H1 (cell line): Measurements from ENCODE around the gene PLEKHM1. TPM values are rescaled to one million over a fixed set of nuclear protein-coding genes. Genes with fewer than 3 reads are reported as not detected.

ENCODE experiments used
- JUN ChIP-seq: IDR thresholded peaks from 2 replicates; pipeline ENCODE4 v1.6.1; 2011; ENCODE audit warnings: low read depth, mild to moderate bottlenecking, improper control_type of control experiment, low read length
- RNF2 ChIP-seq: fragments of 200-900, 300-1000 bp; sonication (generic); IDR thresholded peaks from 2 replicates; pipeline ENCODE4 v1.7.1; 2016; ENCODE audit warnings: borderline replicate concordance, low read depth, mild to moderate bottlenecking, antibody characterized with exemption, low read length; ENCODE audit not compliant: poor library complexity, severe bottlenecking; ENCODE audit errors: missing control alignments
- RXRA ChIP-seq: IDR thresholded peaks from 2 replicates; pipeline ENCODE4 v1.6.1; 2011; ENCODE audit warnings: low read depth, mild to moderate bottlenecking, low read length, moderate library complexity; ENCODE audit not compliant: insufficient read depth
- TAF1 ChIP-seq: IDR thresholded peaks from 2 replicates; pipeline ENCODE4 v1.6.1; 2011; ENCODE audit warnings: mild to moderate bottlenecking, low read depth, low read length
- TCF12 ChIP-seq: IDR thresholded peaks from 2 replicates; pipeline ENCODE4 v1.6.1; 2011; ENCODE audit warnings: low read depth, mild to moderate bottlenecking, low read length
- TEAD4 ChIP-seq: IDR thresholded peaks from 2 replicates; pipeline ENCODE4 v1.6.1; 2012; ENCODE audit warnings: low read depth, low read length, inconsistent platforms, mixed read lengths
- polyA plus RNA-seq, 7 experiments: library from polyadenylated mRNA; depleted of rRNA in 3 of 7; stranded (reverse) in 5 of 7; unstranded in 2 of 7; fragments of >200 nt in 5 of 7; fragments of 200-250 nt in 2 of 7; gene quantifications; 1 replicate in 5 of 7; 2 replicates in 1 of 7; 4 replicates in 1 of 7; pipeline versions ENCODE4 v1.2.1 to v1.2.3, GENCODE V29; 2011 to 2013; ENCODE audit warnings: missing spikeins in 2 of 7, mixed read lengths in 2 of 7
- total RNA-seq: library from RNA; stranded (reverse); fragmentation: NEBNext Ultra II Directional; extraction: Animal tissue kit (Norgen Biotek cat#: 25700); gene quantifications from 2 replicates; pipeline ENCODE4 v1.2.1, GENCODE V29; 2021

PLEKHM1 gene
- total and polyA plus RNA-seq, 2 of the 8 experiments (the other 6 are each of a cell fraction or from before 2014, with no cell fraction given), result 7.6 to 17.9 TPM

DNA sequence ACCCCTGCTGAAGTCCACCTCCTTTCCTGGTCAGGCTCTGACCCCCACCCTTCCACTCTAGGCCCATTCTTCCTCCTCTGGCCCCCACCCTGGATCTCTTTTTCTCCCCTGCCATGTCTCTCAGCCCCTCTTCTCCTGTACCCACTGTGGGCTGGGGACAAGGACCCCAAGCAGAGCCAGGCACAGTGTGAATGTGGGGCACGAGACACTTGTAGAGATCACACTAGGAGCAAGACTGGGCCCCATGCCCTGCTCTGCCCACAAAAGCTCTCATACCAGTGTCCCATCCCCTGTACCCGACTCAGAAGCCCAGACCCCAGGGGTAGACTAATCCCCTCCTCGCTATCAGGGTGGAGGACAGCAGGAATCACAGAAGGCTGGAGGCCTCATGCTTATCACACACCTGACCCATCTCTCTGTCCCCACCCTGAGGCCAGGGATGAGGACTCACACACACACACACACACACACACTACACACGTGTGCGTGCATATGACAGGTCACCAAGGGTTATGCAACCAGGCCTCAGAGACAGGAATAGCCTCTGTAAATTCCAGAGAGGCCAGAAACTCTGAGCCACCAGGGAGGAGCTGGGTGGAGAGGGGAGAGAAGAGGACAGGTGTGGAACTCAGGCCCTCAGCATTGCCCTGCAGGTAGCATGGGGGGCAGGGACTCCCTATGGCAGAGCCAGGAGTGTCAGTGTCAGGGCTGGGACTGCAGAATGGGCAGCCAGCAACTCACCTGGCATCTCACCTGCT is 79.0 kb downstream of the PLEKHM1 start (continued):
- TF ChIP-seq TCF12, result no peak
- TF ChIP-seq RNF2, result no peak
- no peak for TF ChIP-seq JUN
- no peak for TF ChIP-seq TEAD4
- TF ChIP-seq TAF1, result no peak
- no peak for TF ChIP-seq RXRA
- TF ChIP-seq, all 59 proteins: peak for 0
